ENCODE measurements around the gene TRIP4. TPM values are rescaled to one million over a fixed set of nuclear protein-coding genes. Genes with fewer than 3 reads are reported as not detected.

The TRIP4 gene
- total RNA-seq, 5 donors from 2014 or later (not counting 1 experiment from before 2014, with no cell fraction given), result 17.3 to 24.5 (median 21.7) TPM

GRCh38 chr15:64464276-64465005 lies 76.8 kb downstream of the TRIP4 start:
- H3K36me3 Mint-ChIP-seq, result peaks cover 14% of the 10 kb centered on the region
- Histone ChIP-seq H3K36me3 (ENCODE audit: control insufficient read depth in 2 of 2, extremely low read depth in 1 of 2, insufficient read depth in 1 of 2, low read length in 1 of 2) (peaks cover 0 to 2% of the 10 kb centered on the region in 2 donors), H3K4me3 (ENCODE audit: control insufficient read depth in 1 of 2, extremely low read depth in 1 of 2, low read length in 1 of 2) (no peak overlapping the region), H3K9me3 (no peaks in the 10 kb centered on the region), H3K27ac (ENCODE audit: low read length) (no peak overlapping the region), H3K27me3 (replicated peaks in 1 of 2; ENCODE audit: control insufficient read depth in 2 of 2, extremely low read depth in 1 of 2, insufficient read depth in 2 of 2, low read length in 1 of 2) (no peaks in the 10 kb centered on the region), H3K4me1 (ENCODE audit: control insufficient read depth in 1 of 2, extremely low read depth in 1 of 2, insufficient read depth in 2 of 2, low read length in 2 of 2) (peaks cover 39 to 46% of the 10 kb centered on the region in 2 experiments)
- DNase-seq (no peak), ATAC-seq (replicated peaks in 1 of 4) (no peak)
- H3K27me3 Mint-ChIP-seq, result no peaks in the 10 kb centered on the region
- H3K4me3 Mint-ChIP-seq, result peak overlapping the region; percentile 25 to 81 (median 54)
- 43% methylated on average over 2 of the region's 3 CpGs for WGBS (ENCODE audit: insufficient coverage)
- H3K4me1 Mint-ChIP-seq, result peaks cover 81 to 89% (median 82%) of the 10 kb centered on the region in 3 donors
- CTCF ChIA-PET, result no interaction called here
- peak overlapping the region; percentile 65 to 87 for H3K27ac Mint-ChIP-seq
- POLR2A ChIA-PET, result interaction anchor here in 1 of 2 donors (0.7 kb wide), 1 partner anchor 140 kb away, joined by 3 read pairs; no protein-coding TSS in a partner anchor
- no peaks in the 10 kb centered on the region for H3K9me3 Mint-ChIP-seq

DNA sequence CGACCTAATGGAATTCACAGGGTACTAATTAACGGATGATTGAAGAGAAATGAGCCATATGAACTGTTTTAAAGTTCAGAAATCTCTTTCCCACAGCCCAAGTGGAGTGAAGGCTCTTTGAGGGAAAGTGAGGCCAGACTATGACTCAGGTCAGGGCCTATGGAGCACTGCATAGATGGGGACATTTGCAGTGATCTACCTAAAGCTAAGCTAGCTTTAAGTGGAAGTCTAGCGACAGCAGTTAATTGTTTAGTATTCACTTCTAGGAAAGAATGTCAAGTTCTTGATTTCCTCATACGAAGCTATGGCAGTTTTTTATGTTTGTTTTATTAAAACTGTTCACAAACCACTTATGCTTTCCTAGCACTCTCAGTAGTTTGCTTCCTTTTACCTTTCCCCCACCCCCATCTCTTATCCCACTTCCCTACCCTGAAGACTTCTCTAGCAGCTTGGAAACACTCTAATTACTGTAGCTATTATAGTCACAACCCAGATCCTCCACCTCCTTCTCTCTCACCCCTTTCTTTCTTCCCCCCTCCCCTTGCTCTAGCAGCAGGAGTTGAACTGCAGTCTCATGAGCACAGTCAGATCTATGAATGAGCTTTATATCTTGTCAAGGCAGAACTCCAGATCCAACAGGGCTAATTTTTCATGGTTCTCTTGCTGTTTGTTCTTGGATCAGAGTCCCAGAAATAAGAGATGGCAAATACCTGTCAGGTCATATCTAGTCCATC lies 78.9 kb downstream of the TRIP4 start:
- Histone ChIP-seq H3K27ac (ENCODE audit: low read length) (no peak overlapping the region), H3K4me1 (ENCODE audit: control insufficient read depth in 1 of 2, extremely low read depth in 1 of 2, insufficient read depth in 2 of 2, low read length in 2 of 2) (peaks cover 33 to 37% of the 10 kb centered on the region in 2 experiments), H3K4me3 (ENCODE audit: control insufficient read depth in 1 of 2, extremely low read depth in 1 of 2, low read length in 1 of 2) (no peak overlapping the region), H3K9me3 (no peaks in the 10 kb centered on the region), H3K36me3 (ENCODE audit: control insufficient read depth in 2 of 2, extremely low read depth in 1 of 2, insufficient read depth in 1 of 2, low read length in 1 of 2) (peaks cover 1 to 2% of the 10 kb centered on the region in 2 donors), H3K27me3 (replicated peaks in 1 of 2; ENCODE audit: control insufficient read depth in 2 of 2, extremely low read depth in 1 of 2, insufficient read depth in 2 of 2, low read length in 1 of 2) (no peaks in the 10 kb centered on the region)
- no CpG with 5 or more reads among the region's 4 CpGs for WGBS (ENCODE audit: insufficient coverage)
- H3K4me1 Mint-ChIP-seq, result peaks cover 76 to 82% (median 77%) of the 10 kb centered on the region in 3 donors
- peak in 1 of 4 experiments; percentile 45 for ATAC-seq (replicated peaks in 1 of 4)
- H3K4me3 Mint-ChIP-seq, result peak overlapping the region in 1 of 3 donors; percentile 8
- ChIA-PET POLR2A (interaction anchor here (0.6 kb wide), 2 partner anchors 23 to 428 kb away, joined by 3 read pairs; no protein-coding TSS in a partner anchor), CTCF (interaction anchor here in 1 of 2 donors (0.6 kb wide), 1 partner anchor 9 kb away, joined by 3 read pairs; no protein-coding TSS in a partner anchor)
- H3K27ac Mint-ChIP-seq, result peak overlapping the region; percentile 12 to 83
- H3K27me3 Mint-ChIP-seq, result no peaks in the 10 kb centered on the region
- H3K36me3 Mint-ChIP-seq, result peaks cover 17% of the 10 kb centered on the region
- H3K9me3 Mint-ChIP-seq, result no peaks in the 10 kb centered on the region
- DNase-seq, result no peak

GRCh38 chr15:64472161-64472560 lies 84.5 kb downstream of the TRIP4 start:
- no peaks in the 10 kb centered on the region for H3K9me3 Mint-ChIP-seq
- no peaks in the 10 kb centered on the region for H3K27me3 ChIP-seq (replicated peaks in 1 of 2; ENCODE audit: control insufficient read depth in 2 of 2, extremely low read depth in 1 of 2, insufficient read depth in 2 of 2, low read length in 1 of 2)
- H3K27me3 Mint-ChIP-seq, result no peaks in the 10 kb centered on the region
- DNase-seq, result no peak
- ATAC-seq (replicated peaks in 1 of 4), result no peak
- H3K4me1 ChIP-seq (ENCODE audit: control insufficient read depth in 1 of 2, extremely low read depth in 1 of 2, insufficient read depth in 2 of 2, low read length in 2 of 2), result peaks cover 8 to 9% of the 10 kb centered on the region in 2 experiments
- no peak overlapping the region for H3K4me3 Mint-ChIP-seq
- CTCF ChIA-PET, result interaction anchor here in 1 of 2 donors (0.5 kb wide), 1 partner anchor 388 kb away, joined by 4 read pairs; no protein-coding TSS in a partner anchor
- POLR2A ChIA-PET, result no interaction called here
- H3K9me3 ChIP-seq, result no peaks in the 10 kb centered on the region
- no peak overlapping the region for H3K27ac ChIP-seq (ENCODE audit: low read length)
- H3K4me1 Mint-ChIP-seq, result peaks cover 53 to 62% (median 55%) of the 10 kb centered on the region in 3 donors
- no peak overlapping the region for H3K4me3 ChIP-seq (ENCODE audit: control insufficient read depth in 1 of 2, extremely low read depth in 1 of 2, low read length in 1 of 2)
- peak overlapping the region in 1 of 2 donors; percentile 48 for H3K27ac Mint-ChIP-seq
- 93% methylated on average over 2 of the region's 4 CpGs for WGBS (ENCODE audit: insufficient coverage)
- peaks cover 22% of the 10 kb centered on the region for H3K36me3 Mint-ChIP-seq
- H3K36me3 ChIP-seq (ENCODE audit: control insufficient read depth in 2 of 2, extremely low read depth in 1 of 2, insufficient read depth in 1 of 2, low read length in 1 of 2), result peaks cover 2 to 4% of the 10 kb centered on the region in 2 donors

GRCh38 chr15:64474846-64475245 lies 87.2 kb downstream of the TRIP4 start:
- Mint-ChIP-seq H3K27me3 (no peaks in the 10 kb centered on the region), H3K4me3 (no peak overlapping the region), H3K9me3 (no peaks in the 10 kb centered on the region), H3K4me1 (peaks cover 42 to 56% (median 48%) of the 10 kb centered on the region in 3 donors), H3K27ac (peak overlapping the region in 1 of 2 donors; percentile 17), H3K36me3 (peaks cover 15% of the 10 kb centered on the region)
- H3K27ac ChIP-seq (ENCODE audit: low read length), result no peak overlapping the region
- POLR2A ChIA-PET, result interaction anchor here in 1 of 2 donors (0.6 kb wide), 1 partner anchor 87 kb away, joined by 3 read pairs; no protein-coding TSS in a partner anchor
- H3K36me3 ChIP-seq (ENCODE audit: control insufficient read depth in 2 of 2, extremely low read depth in 1 of 2, insufficient read depth in 1 of 2, low read length in 1 of 2), result peaks cover 0 to 4% of the 10 kb centered on the region in 2 donors
- ATAC-seq (replicated peaks in 1 of 4) (no peak), DNase-seq (no peak)
- H3K27me3 ChIP-seq (replicated peaks in 1 of 2; ENCODE audit: control insufficient read depth in 2 of 2, extremely low read depth in 1 of 2, insufficient read depth in 2 of 2, low read length in 1 of 2), result no peaks in the 10 kb centered on the region
- peaks cover 8 to 9% of the 10 kb centered on the region in 2 experiments for H3K4me1 ChIP-seq (ENCODE audit: control insufficient read depth in 1 of 2, extremely low read depth in 1 of 2, insufficient read depth in 2 of 2, low read length in 2 of 2)
- CTCF ChIA-PET, result no interaction called here
- H3K9me3 ChIP-seq, result no peaks in the 10 kb centered on the region
- no peak overlapping the region for H3K4me3 ChIP-seq (ENCODE audit: control insufficient read depth in 1 of 2, extremely low read depth in 1 of 2, low read length in 1 of 2)
- no CpG with 5 or more reads among the region's 2 CpGs for WGBS (ENCODE audit: insufficient coverage)

DNA sequence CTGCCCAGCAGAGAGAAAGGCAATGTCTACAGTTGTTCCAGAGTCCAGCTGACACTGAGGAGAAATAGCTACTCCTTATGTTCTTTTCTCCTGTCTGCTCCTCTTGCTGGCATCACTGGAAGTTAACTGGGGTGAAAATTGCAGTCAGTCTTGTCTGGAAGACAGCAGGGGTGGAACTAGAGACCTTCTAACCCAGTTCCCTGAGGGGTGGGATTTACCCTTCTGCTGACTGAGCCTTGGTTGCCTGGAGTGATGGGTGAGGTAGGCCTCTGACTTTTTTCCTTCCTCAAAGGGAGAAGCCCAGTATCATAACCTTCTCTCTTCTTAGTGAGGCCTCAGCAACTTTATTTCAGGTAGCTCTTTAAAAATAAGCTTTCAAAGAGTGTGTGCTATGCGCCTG lies 88.9 kb downstream of the TRIP4 start:
- Mint-ChIP-seq H3K27me3 (no peaks in the 10 kb centered on the region), H3K36me3 (peaks cover 16% of the 10 kb centered on the region), H3K27ac (peak overlapping the region; percentile 56 to 89), H3K4me1 (peaks cover 47 to 62% (median 53%) of the 10 kb centered on the region in 3 donors), H3K4me3 (peak overlapping the region in 1 of 3 donors; percentile 54), H3K9me3 (no peaks in the 10 kb centered on the region)
- Histone ChIP-seq H3K9me3 (no peaks in the 10 kb centered on the region), H3K36me3 (ENCODE audit: control insufficient read depth in 2 of 2, extremely low read depth in 1 of 2, insufficient read depth in 1 of 2, low read length in 1 of 2) (peaks cover 0 to 3% of the 10 kb centered on the region in 2 donors), H3K27ac (ENCODE audit: low read length) (peak overlapping the region; percentile 14), H3K4me3 (ENCODE audit: control insufficient read depth in 1 of 2, extremely low read depth in 1 of 2, low read length in 1 of 2) (no peak overlapping the region), H3K27me3 (replicated peaks in 1 of 2; ENCODE audit: control insufficient read depth in 2 of 2, extremely low read depth in 1 of 2, insufficient read depth in 2 of 2, low read length in 1 of 2) (no peaks in the 10 kb centered on the region), H3K4me1 (ENCODE audit: control insufficient read depth in 1 of 2, extremely low read depth in 1 of 2, insufficient read depth in 2 of 2, low read length in 2 of 2) (peaks cover 8 to 9% of the 10 kb centered on the region in 2 experiments)
- WGBS (ENCODE audit: insufficient coverage), result no CpG with 5 or more reads among the region's 1 CpG
- POLR2A ChIA-PET, result interaction anchor here (0.6 to 0.9 kb wide), 3 partner anchors 38 to 853 kb away, joined by 3 to 6 read pairs (median 4); no protein-coding TSS in a partner anchor
- CTCF ChIA-PET, result interaction anchor here in 1 of 2 donors (0.7 kb wide), 1 partner anchor 32 kb away, joined by 3 read pairs; no protein-coding TSS in a partner anchor
- ATAC-seq (replicated peaks in 1 of 4) (peak in 3 of 4 experiments; percentile 27 to 69 (median 40)), DNase-seq (peak in 1 of 35 experiments; percentile 17)

DNA sequence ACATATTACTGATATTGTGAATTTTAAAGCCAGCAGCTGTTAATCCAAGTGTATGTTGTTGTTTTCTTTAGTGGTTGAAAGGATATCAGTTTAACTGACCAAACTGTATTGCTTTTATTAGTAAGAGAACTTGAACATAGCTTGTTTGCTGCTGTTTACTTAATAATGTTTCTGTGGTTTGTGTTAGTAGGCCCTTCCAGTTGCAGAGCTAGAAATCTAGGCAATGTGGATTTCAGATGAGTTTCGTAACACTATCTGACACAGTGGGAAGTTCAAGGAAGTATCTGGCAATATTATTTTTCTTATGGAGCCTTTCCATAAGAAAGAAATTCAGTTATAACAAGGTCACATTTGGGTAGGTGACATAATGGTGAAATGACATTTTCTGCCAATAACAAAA lies 91.2 kb downstream of the TRIP4 start:
- no peak overlapping the region for H3K27ac ChIP-seq (ENCODE audit: low read length)
- no peak overlapping the region for H3K4me3 ChIP-seq (ENCODE audit: control insufficient read depth in 1 of 2, extremely low read depth in 1 of 2, low read length in 1 of 2)
- Mint-ChIP-seq H3K27ac (peak overlapping the region in 1 of 2 donors; percentile 17), H3K36me3 (peaks cover 12% of the 10 kb centered on the region), H3K4me3 (no peak overlapping the region), H3K27me3 (no peaks in the 10 kb centered on the region), H3K4me1 (peaks cover 47 to 55% (median 51%) of the 10 kb centered on the region in 3 donors), H3K9me3 (no peaks in the 10 kb centered on the region)
- no peaks in the 10 kb centered on the region for H3K27me3 ChIP-seq (replicated peaks in 1 of 2; ENCODE audit: control insufficient read depth in 2 of 2, extremely low read depth in 1 of 2, insufficient read depth in 2 of 2, low read length in 1 of 2)
- no peaks in the 10 kb centered on the region for H3K36me3 ChIP-seq (ENCODE audit: control insufficient read depth in 2 of 2, extremely low read depth in 1 of 2, insufficient read depth in 1 of 2, low read length in 1 of 2)
- WGBS (ENCODE audit: insufficient coverage), result no CpG with 5 or more reads among the region's 1 CpG
- ChIA-PET CTCF (interaction anchor here in 1 of 2 donors (0.6 kb wide), 1 partner anchor 120 kb away, joined by 5 read pairs; no protein-coding TSS in a partner anchor), POLR2A (no interaction called here)
- ATAC-seq (replicated peaks in 1 of 4) (no peak), DNase-seq (no peak)
- peaks cover 8 to 9% of the 10 kb centered on the region in 2 experiments for H3K4me1 ChIP-seq (ENCODE audit: control insufficient read depth in 1 of 2, extremely low read depth in 1 of 2, insufficient read depth in 2 of 2, low read length in 2 of 2)
- no peaks in the 10 kb centered on the region for H3K9me3 ChIP-seq

All from T-cell (primary cell).